ENCODE results near the gene TCEA2. TPM values are rescaled to one million over a fixed set of nuclear protein-coding genes. Genes with fewer than 3 reads are reported as not detected.

The TCEA2 gene
- total RNA-seq = 10 to 100 TPM; 30.1 to 48.6 TPM

- H3K27ac ChIP-seq = peak within 1 kb of the TSS; percentile 68 to 72
- H3K4me1 ChIP-seq (ENCODE audit: control insufficient read depth in 1 of 2, low read depth in 2 of 2) = peaks cover 18 to 24% of the 10 kb centered on the region in 2 donors
- DNase-seq (ENCODE audit: low spot score) (peak; percentile 85), ATAC-seq (ENCODE audit: insufficient number of reproducible peaks, low FRiP score, low read depth) (peak; percentile 89)
- peak within 1 kb of the TSS; percentile 93 for H3K4me3 ChIP-seq
- TF ChIP-seq CTCF (IDR thresholded peaks at IDR 0.05) = no peak
- no peaks in the 10 kb centered on the region for H3K36me3 ChIP-seq
- H3K27me3 ChIP-seq (replicated peaks; ENCODE audit: insufficient read depth) = no peaks in the 10 kb centered on the region
- no peaks in the 10 kb centered on the region for H3K9me3 ChIP-seq
Observed at GRCh38 chr20:64062596-64063388, at the start of gene TCEA2. TCEA2 (plus strand) TSS chr20:64063198; CDS start chr20:64063313, 115 bp downstream.

GRCh38 chr20:64015635-64016034 lies 47.4 kb upstream of the TCEA2 start:
- no peaks in the 10 kb centered on the region for H3K4me1 ChIP-seq (ENCODE audit: control insufficient read depth in 1 of 2, low read depth in 2 of 2)
- no peak for TF ChIP-seq CTCF (IDR thresholded peaks at IDR 0.05)
- H3K27me3 ChIP-seq (replicated peaks; ENCODE audit: insufficient read depth) = no peaks in the 10 kb centered on the region
- no peaks in the 10 kb centered on the region for H3K9me3 ChIP-seq
- peaks cover 43% of the 10 kb centered on the region for H3K36me3 ChIP-seq
- DNase-seq (ENCODE audit: low spot score) (no peak), ATAC-seq (ENCODE audit: insufficient number of reproducible peaks, low FRiP score, low read depth) (no peak)
- H3K27ac ChIP-seq = no peak overlapping the region
- no peak overlapping the region for H3K4me3 ChIP-seq

GRCh38 chr20:64021124-64021975 lies 41.6 kb upstream of the TCEA2 start:
- no peak for ATAC-seq (ENCODE audit: insufficient number of reproducible peaks, low FRiP score, low read depth)
- TF ChIP-seq CTCF (IDR thresholded peaks at IDR 0.05) = no peak
- no peak for DNase-seq (ENCODE audit: low spot score)
- Histone ChIP-seq H3K27ac (no peak overlapping the region), H3K4me3 (no peak overlapping the region), H3K36me3 (peaks cover 66% of the 10 kb centered on the region), H3K9me3 (no peaks in the 10 kb centered on the region), H3K27me3 (replicated peaks; ENCODE audit: insufficient read depth) (no peaks in the 10 kb centered on the region), H3K4me1 (ENCODE audit: control insufficient read depth in 1 of 2, low read depth in 2 of 2) (no peaks in the 10 kb centered on the region)

- Histone ChIP-seq H3K4me3 (no peak overlapping the region), H3K27ac (no peak overlapping the region), H3K4me1 (ENCODE audit: control insufficient read depth in 1 of 2, low read depth in 2 of 2) (no peaks in the 10 kb centered on the region), H3K36me3 (peaks cover 71% of the 10 kb centered on the region), H3K9me3 (no peaks in the 10 kb centered on the region), H3K27me3 (replicated peaks; ENCODE audit: insufficient read depth) (no peaks in the 10 kb centered on the region)
- DNase-seq (ENCODE audit: low spot score) (no peak), ATAC-seq (ENCODE audit: insufficient number of reproducible peaks, low FRiP score, low read depth) (no peak)
- no peak for TF ChIP-seq CTCF (IDR thresholded peaks at IDR 0.05)
Observed at GRCh38 chr20:64022671-64023360, 40.2 kb upstream of the TCEA2 start.

All from thoracic aorta (tissue), 2 donors.